NCI-H128 (cell line): ENCODE results near the gene RERE.

Experiments used
- DNase-seq: peaks from one replicate; lab custom pipeline; 2025; ENCODE audit not compliant: unreplicated experiment; lab: John Stamatoyannopoulos, UW

Gene RERE

DNA sequence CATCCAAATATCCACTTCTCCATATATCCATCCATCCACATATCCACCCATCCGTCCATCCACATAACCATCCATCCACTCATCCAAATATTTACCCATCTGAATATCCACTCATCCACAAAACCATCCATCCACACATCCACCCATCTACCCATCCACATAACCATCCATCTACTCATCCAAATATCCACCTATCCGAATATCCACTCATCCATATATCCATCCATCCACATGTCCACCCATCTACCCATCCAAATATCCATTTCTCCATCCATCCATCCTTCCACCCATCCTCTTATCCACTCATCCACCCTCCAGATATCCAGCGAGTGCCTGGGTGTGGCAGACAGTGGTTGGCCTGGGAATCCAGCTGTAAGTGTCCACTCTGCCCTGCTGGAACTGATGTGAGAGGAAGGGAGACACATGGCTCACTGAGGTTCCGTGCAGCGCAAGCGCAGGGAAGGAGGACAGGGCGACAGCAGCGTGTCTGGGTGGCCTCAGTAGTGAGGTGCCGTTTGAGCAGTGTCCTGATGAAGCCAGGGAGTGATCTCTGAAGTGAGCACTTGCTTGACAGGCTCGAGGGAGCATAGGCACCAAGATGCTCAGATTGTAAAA lies 472.4 kb downstream of the RERE start:
- no peak for DNase-seq

- DNase-seq = no peak
Observed at GRCh38 chr1:8343464-8344001, 473.9 kb downstream of the RERE start.

GRCh38 chr1:8343044-8343443 lies 474.4 kb downstream of the RERE start:
- no peak for DNase-seq

- no peak for DNase-seq
Observed at GRCh38 chr1:8342325-8342724, 475.1 kb downstream of the RERE start.

DNA sequence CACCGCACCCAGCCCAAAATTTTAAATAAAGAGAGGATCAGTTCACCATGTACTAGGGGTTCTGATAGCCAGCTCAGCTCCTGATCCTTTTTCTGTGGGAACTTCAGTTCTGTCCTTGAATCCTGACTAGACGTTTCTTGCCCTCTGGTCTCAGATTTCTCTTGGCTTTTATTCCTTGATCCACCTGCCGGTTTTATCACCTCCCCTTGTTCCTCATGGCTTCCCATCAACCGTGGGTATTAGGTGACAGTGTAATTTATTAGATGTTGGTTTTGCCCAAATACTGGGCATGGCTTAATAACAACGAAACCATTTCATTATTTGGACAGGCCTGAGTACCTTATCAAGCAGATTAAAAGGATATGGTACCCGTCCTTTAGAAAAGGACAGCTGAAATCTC lies 477.0 kb downstream of the RERE start:
- DNase-seq = no peak

GRCh38 chr1:8339203-8339600 lies 478.2 kb downstream of the RERE start:
- DNase-seq = no peak

DNA sequence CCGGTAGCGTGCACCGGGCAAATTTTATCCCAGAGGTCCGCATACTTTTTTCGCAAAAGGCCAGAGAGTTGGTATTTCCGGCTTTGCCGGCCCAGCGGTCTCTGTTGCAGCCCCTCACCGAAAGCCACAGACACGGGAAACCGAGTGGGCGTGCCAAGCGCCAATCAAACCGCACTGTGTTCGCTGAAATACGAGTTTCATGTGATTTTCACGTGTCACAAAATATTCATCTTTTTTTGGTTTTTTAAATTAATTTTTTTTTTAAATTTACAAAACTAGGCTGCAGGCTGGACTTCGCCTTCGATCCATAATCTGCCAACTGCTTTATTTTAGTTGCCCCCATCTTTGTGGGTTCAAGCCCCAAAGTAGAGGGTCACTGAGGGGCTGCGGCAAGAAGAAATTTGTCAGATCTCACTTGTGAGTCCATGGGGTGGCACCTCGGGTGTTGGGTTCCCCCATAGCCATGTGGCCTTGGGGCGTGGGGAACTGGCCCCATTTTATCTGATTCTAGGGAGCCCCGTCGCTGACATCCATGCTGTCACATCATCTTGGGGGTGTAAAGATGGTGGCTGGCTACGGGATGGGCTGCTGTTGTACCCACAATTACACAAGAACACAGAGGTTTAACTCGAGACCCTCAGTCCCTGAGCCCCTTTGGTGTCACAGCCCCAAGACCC lies 478.8 kb downstream of the RERE start:
- DNase-seq = no peak

DNA sequence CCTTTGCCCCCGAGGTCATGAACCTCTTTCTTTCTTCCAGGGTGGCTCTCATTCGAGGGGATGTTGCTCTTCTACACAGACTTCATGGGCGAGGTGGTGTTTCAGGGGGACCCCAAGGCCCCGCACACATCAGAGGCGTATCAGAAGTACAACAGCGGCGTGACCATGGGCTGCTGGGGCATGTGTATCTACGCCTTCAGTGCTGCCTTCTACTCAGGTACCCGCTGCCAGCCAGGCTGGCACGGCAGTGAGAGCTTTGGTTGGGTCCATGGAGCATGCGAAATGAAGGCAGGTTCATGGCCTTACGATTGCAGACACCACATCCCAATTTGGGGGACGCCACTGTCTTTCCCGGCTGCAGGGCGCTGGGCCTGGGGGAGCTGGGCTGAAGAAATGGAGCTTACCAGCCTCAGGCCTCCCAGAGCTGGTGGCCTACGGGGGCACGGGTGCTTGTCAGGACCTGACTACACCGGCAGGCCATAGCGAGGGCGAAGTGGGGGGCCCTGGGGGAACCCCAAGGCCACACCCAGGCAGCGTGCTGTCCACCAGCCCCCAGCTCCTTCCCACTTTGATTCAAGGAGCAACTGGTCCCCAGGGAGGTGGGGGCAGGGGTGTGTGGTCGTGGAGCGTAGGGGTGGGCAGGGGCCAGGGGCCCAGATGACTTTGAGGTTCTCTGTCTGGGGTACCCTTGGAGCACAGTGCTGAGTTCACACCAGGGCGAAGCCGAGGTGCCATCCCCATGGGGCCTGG lies 479.5 kb downstream of the RERE start:
- no peak for DNase-seq

DNA sequence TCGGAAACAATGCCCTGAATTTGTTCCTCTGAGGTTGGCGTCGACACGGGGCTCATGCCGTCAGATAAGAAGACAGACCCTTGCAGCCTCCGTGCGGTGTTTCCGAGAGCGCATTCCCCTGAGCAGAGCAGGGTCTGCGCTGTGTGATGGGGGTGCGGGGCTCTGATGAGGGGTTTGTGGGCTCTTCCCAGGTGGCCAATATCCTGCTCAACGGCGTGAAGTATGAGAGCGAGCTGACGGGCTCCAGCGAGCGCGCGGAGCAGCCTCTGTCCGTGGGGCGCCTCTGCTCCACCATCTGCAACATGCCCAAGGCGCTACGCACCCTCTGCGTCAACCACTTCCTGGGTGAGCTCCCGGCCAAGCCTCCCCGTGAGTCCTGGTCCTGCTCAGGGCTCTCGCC lies 482.2 kb downstream of the RERE start:
- no peak for DNase-seq

DNA sequence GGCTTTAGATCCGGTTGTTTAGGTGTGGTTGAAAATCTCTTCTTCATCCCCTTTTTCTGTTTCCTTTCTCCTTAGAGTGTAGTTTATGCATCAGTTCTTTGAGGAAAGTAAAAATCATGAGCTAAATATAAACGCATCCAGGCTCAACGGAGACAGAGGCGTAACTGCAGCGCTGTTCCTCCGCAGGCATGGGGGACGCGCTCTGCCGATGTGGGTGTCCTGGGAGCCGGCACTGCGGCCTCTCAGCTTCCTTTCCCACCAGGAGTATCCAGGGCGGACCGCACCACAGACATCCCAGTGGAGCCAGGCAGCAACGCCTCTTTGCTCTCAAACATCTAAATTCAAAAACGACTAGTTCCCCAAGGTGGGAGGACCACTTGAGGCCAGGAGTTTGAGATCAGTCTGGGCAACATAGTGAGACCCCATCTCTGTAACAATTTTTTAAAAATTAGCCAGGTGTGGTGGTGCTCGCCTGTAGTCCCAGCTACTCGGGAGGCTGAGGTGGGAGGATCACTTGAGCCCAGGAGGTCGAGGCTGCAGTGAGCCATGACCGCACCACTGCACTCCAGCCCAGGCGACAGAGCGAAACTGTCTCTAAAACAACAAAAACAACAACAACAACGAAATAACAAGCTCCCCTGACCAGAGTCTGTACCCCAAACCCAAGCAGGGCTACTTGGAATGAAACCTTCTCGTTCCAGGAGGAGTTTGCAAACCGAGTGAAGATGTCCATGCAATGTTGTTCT lies 483.2 kb downstream of the RERE start:
- no peak for DNase-seq

GRCh38 chr1:8333246-8333987 lies 484.0 kb downstream of the RERE start:
- no peak for DNase-seq

DNA sequence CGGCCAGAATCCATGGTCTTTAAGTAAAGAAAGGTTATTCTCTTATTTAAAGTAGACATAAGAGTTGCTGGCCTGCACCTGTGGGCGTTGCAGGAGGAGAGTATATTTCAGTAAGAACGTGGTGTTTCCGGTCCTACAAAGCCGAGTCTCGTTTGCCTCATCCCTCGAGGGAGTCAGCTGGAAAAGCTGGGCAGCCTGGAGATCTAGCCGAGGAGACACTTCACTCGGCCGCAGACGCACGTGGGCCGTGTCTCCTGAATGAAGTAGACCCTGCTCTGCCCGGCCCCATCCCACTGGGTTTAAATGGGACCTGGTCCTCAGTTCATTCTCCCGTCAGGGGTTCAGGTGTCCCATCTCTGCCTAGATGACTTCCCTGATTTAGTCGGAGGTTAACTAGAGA lies 484.6 kb downstream of the RERE start:
- no peak for DNase-seq

GRCh38 chr1:8330271-8331125 lies 486.9 kb downstream of the RERE start:
- DNase-seq = no peak

- DNase-seq = no peak
Observed at GRCh38 chr1:8329858-8330257, 487.6 kb downstream of the RERE start.

DNA sequence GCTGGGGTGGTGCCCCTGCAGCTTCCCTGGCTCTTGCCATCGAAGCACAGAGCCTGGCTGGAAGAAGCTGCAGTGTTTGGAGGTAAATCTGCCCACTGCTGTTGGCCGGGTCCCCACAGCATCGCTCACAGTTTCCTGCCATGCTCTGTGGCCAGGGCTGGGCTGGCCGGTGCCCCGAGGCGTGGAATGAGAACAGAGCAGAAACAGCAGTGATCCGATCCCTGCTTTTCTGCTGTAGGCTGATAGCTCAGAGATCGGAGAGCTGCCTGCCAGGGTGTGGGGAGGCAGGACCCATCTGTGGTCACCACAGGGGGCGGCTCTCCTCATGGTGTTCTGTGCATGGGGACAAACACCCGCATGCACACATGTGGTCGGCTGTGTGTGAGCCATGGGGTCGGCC lies 488.0 kb downstream of the RERE start:
- DNase-seq = no peak

- no peak for DNase-seq
Observed at GRCh38 chr1:8328271-8328670, 489.2 kb downstream of the RERE start.

- DNase-seq = no peak
Observed at GRCh38 chr1:8326265-8326664, 491.2 kb downstream of the RERE start.

DNA sequence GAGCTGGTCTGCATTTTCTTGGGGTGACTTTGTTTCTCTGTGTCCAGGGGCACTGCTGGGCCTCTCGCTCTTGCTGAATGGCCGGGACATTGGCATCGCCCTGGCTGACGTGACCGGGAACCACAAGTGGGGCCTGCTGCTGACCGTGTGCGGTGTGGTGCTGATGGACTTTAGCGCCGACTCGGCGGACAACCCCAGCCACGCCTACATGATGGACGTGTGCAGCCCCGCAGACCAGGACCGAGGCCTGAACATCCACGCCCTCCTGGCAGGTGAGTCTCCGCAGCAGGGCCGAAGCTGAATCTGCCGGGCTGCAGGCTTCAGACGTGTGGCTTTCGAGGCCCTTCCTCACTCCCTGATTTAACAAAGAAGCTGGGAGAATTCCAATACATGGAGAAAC lies 491.7 kb downstream of the RERE start:
- no peak for DNase-seq

DNA sequence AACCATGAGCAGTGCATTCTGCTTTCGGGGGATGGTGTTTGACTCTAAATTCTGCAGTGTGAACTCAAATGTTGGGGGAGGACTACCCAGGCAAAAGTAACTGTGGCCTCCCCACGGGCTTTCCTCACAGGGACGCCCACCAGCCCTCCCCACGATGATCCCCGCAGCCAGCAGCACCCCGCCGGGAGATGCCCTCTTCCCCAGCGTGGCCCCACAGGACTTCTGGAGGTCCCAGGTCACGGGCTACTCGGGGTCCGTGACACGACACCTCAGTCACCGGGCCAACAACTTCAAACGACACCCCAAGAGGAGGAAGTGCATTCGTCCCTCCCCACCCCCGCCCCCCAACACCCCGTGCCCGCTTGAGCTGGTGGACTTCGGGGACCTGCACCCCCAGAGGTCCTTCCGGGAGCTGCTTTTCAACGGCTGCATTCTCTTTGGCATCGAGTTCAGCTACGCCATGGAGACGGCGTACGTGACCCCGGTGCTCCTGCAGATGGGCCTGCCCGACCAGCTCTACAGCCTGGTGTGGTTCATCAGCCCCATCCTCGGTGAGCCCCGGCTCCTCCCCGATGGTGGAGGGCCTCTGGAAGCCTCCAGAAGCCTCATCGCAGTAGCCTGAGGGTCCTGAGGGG lies 493.1 kb downstream of the RERE start:
- DNase-seq = no peak
